ENCODE measurements around the gene OR10AG1. TPM values are rescaled to one million over a fixed set of nuclear protein-coding genes. Genes with fewer than 3 reads are reported as not detected.

The OR10AG1 gene
- total and polyA plus RNA-seq, 2 experiments from 2014 or later, result 0.06 to 0.10 TPM

DNA sequence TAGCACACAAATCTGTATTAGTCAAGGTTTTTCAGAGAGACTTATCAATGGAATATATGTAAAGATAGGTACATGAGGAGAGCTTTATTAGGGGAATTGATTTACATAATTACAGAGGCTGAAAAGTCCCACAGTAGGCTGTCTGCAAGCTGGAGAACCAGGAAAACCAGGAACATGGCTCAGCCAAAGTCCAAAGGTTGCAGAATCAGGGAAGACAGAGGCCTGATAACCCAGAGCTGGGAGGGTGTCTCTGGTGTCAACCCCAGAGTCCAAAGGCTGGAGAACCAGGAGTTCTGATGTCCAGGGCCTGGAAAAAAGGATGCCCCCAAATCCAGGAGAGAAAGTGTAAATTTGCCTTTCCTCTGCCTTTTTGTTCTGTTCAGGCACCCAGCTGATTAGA is 41.0 kb upstream of the OR10AG1 start (continued):
- TF ChIP-seq, protein P1, sequence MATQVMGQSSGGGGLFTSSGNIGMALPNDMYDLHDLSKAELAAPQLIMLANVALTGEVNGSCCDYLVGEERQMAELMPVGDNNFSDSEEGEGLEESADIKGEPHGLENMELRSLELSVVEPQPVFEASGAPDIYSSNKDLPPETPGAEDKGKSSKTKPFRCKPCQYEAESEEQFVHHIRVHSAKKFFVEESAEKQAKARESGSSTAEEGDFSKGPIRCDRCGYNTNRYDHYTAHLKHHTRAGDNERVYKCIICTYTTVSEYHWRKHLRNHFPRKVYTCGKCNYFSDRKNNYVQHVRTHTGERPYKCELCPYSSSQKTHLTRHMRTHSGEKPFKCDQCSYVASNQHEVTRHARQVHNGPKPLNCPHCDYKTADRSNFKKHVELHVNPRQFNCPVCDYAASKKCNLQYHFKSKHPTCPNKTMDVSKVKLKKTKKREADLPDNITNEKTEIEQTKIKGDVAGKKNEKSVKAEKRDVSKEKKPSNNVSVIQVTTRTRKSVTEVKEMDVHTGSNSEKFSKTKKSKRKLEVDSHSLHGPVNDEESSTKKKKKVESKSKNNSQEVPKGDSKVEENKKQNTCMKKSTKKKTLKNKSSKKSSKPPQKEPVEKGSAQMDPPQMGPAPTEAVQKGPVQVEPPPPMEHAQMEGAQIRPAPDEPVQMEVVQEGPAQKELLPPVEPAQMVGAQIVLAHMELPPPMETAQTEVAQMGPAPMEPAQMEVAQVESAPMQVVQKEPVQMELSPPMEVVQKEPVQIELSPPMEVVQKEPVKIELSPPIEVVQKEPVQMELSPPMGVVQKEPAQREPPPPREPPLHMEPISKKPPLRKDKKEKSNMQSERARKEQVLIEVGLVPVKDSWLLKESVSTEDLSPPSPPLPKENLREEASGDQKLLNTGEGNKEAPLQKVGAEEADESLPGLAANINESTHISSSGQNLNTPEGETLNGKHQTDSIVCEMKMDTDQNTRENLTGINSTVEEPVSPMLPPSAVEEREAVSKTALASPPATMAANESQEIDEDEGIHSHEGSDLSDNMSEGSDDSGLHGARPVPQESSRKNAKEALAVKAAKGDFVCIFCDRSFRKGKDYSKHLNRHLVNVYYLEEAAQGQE (IDR thresholded peaks at IDR 0.05; ENCODE audit: unreplicated experiment), result no peak
- TF ChIP-seq ZNF331 (CRISPR knock-in tag; IDR thresholded peaks at IDR 0.05; ENCODE audit: low read depth), result no peak
- no peak for TF ChIP-seq NANOG (IDR thresholded peaks at IDR 0.05; ENCODE audit: borderline replicate concordance)
- TF ChIP-seq JUNB (IDR thresholded peaks at IDR 0.05; ENCODE audit: unreplicated experiment), result no peak
- no peak for TF ChIP-seq ZNF114 (CRISPR knock-in tag; IDR thresholded peaks at IDR 0.05)

DNA sequence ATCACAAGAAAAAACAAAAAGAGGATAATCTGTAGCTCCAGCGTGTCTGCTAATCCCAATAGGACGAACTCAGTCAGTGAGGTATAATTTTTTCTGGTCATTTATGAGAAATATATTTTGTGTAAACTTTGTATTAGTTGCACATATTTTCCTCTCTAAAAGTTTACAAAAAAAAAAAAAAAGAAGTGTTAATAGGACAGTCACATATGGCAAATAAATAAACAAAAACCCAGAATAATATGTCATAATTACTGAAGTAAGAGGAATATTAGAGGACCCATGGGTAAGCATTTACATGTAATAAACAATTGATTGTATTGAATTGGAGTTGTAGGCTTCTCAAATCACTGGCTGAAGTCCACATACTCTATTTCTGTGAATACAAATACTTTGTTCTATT is 24.8 kb upstream of the OR10AG1 start, which contains the start of gene OR5F1:
Gene OR5F1, minus strand, starts transcription at position 101 of the 400 bp plus-strand sequence. Its CDS starts 0 bp downstream, at position 101.
- peaks cover 23% of the 10 kb centered on the region for H3K9me3 Mint-ChIP-seq
- no peak for ATAC-seq
- H2AFZ ChIP-seq, result no peak within 1 kb of the TSS
- TF ChIP-seq POLR2AphosphoS5 (IDR thresholded peaks at IDR 0.05; ENCODE audit: low read depth) (no peak), CREB1 (CRISPR knock-in tag; IDR thresholded peaks at IDR 0.05; ENCODE audit: low read depth) (no peak), JUNB (IDR thresholded peaks at IDR 0.05; ENCODE audit: unreplicated experiment) (no peak), NANOG (IDR thresholded peaks at IDR 0.05; ENCODE audit: borderline replicate concordance) (no peak), ZNF331 (CRISPR knock-in tag; IDR thresholded peaks at IDR 0.05; ENCODE audit: low read depth) (no peak)
- TF ChIP-seq, protein P2, sequence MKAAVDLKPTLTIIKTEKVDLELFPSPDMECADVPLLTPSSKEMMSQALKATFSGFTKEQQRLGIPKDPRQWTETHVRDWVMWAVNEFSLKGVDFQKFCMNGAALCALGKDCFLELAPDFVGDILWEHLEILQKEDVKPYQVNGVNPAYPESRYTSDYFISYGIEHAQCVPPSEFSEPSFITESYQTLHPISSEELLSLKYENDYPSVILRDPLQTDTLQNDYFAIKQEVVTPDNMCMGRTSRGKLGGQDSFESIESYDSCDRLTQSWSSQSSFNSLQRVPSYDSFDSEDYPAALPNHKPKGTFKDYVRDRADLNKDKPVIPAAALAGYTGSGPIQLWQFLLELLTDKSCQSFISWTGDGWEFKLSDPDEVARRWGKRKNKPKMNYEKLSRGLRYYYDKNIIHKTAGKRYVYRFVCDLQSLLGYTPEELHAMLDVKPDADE (IDR thresholded peaks at IDR 0.05), result no peak
- TF ChIP-seq, protein P3, sequence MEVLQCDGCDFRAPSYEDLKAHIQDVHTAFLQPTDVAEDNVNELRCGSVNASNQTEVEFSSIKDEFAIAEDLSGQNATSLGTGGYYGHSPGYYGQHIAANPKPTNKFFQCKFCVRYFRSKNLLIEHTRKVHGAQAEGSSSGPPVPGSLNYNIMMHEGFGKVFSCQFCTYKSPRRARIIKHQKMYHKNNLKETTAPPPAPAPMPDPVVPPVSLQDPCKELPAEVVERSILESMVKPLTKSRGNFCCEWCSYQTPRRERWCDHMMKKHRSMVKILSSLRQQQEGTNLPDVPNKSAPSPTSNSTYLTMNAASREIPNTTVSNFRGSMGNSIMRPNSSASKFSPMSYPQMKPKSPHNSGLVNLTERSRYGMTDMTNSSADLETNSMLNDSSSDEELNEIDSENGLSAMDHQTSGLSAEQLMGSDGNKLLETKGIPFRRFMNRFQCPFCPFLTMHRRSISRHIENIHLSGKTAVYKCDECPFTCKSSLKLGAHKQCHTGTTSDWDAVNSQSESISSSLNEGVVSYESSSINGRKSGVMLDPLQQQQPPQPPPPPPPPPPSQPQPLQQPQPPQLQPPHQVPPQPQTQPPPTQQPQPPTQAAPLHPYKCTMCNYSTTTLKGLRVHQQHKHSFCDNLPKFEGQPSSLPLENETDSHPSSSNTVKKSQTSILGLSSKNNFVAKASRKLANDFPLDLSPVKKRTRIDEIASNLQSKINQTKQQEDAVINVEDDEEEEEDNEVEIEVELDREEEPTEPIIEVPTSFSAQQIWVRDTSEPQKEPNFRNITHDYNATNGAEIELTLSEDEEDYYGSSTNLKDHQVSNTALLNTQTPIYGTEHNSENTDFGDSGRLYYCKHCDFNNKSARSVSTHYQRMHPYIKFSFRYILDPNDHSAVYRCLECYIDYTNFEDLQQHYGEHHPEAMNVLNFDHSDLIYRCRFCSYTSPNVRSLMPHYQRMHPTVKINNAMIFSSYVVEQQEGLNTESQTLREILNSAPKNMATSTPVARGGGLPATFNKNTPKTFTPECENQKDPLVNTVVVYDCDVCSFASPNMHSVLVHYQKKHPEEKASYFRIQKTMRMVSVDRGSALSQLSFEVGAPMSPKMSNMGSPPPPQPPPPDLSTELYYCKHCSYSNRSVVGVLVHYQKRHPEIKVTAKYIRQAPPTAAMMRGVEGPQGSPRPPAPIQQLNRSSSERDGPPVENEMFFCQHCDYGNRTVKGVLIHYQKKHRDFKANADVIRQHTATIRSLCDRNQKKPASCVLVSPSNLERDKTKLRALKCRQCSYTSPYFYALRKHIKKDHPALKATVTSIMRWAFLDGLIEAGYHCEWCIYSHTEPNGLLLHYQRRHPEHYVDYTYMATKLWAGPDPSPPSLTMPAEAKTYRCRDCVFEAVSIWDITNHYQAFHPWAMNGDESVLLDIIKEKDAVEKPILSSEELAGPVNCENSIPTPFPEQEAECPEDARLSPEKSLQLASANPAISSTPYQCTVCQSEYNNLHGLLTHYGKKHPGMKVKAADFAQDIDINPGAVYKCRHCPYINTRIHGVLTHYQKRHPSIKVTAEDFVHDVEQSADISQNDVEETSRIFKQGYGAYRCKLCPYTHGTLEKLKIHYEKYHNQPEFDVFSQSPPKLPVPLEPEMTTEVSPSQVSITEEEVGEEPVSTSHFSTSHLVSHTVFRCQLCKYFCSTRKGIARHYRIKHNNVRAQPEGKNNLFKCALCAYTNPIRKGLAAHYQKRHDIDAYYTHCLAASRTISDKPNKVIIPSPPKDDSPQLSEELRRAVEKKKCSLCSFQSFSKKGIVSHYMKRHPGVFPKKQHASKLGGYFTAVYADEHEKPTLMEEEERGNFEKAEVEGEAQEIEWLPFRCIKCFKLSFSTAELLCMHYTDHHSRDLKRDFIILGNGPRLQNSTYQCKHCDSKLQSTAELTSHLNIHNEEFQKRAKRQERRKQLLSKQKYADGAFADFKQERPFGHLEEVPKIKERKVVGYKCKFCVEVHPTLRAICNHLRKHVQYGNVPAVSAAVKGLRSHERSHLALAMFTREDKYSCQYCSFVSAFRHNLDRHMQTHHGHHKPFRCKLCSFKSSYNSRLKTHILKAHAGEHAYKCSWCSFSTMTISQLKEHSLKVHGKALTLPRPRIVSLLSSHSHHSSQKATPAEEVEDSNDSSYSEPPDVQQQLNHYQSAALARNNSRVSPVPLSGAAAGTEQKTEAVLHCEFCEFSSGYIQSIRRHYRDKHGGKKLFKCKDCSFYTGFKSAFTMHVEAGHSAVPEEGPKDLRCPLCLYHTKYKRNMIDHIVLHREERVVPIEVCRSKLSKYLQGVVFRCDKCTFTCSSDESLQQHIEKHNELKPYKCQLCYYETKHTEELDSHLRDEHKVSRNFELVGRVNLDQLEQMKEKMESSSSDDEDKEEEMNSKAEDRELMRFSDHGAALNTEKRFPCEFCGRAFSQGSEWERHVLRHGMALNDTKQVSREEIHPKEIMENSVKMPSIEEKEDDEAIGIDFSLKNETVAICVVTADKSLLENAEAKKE (CRISPR knock-in tag; IDR thresholded peaks at IDR 0.05), result no peak
- TF ChIP-seq, protein P1 (IDR thresholded peaks at IDR 0.05; ENCODE audit: unreplicated experiment), result no peak

More for the DNA sequence above, 24.8 kb upstream of the OR10AG1 start, which contains the start of gene OR5F1:
- Mint-ChIP-seq H3K4me1 (peaks cover 16% of the 10 kb centered on the region), H3K4me3 (no peak within 1 kb of the TSS), H3K36me3 (ENCODE audit: low read depth) (peaks cover 23% of the 10 kb centered on the region), H3K27me3 (ENCODE audit: insufficient read depth, low read depth, poor library complexity) (peaks cover 1% of the 10 kb centered on the region), H3K27ac (no peak within 1 kb of the TSS; the same call in 1 of the 2 replicates)
- Histone ChIP-seq H3K9me2 (ENCODE audit: insufficient read depth) (no peaks in the 10 kb centered on the region), H3K79me2 (replicated peaks; ENCODE audit: insufficient read depth) (no peaks in the 10 kb centered on the region), H3K27me3 (ENCODE audit: insufficient read depth) (no peaks in the 10 kb centered on the region), H3K4me1 (ENCODE audit: insufficient read depth) (peaks cover 18% of the 10 kb centered on the region), H3K36me3 (ENCODE audit: insufficient read depth) (no peaks in the 10 kb centered on the region; the same call in 1 of the 2 replicates), H3F3A (replicated peaks; ENCODE audit: low read depth) (no peaks in the 10 kb centered on the region), H4K20me1 (replicated peaks; ENCODE audit: insufficient read depth) (no peaks in the 10 kb centered on the region), H3K4me3 (no peak within 1 kb of the TSS), H3K4me2 (0 out of 2 replicates have a peak within 1 kb of the TSS, but pooled peaks have one; percentile 1), H3K27ac (ENCODE audit: low read depth) (no peak within 1 kb of the TSS)
- no peak for DNase-seq (ENCODE audit: low spot score)

All from GM23338 (cell line).